SIG-M5 (cell line): ENCODE results near the gene SLC9A9.

Experiments used
- DNase-seq: peaks from one replicate; lab custom pipeline; 2025; lab: John Stamatoyannopoulos, UW

SLC9A9 gene

GRCh38 chr3:143321058-143321769, 527.1 kb downstream of the SLC9A9 start:
- no peak for DNase-seq

- DNase-seq, result no peak
Measured at GRCh38 chr3:143315766-143316165, 532.5 kb downstream of the SLC9A9 start.

- DNase-seq, result no peak
Measured at GRCh38 chr3:143314251-143315093, 533.8 kb downstream of the SLC9A9 start.

- no peak for DNase-seq
Measured at GRCh38 chr3:143313893-143314188, 534.4 kb downstream of the SLC9A9 start.

- no peak for DNase-seq
Measured at GRCh38 chr3:143313025-143313892, 535.0 kb downstream of the SLC9A9 start.

GRCh38 chr3:143311096-143311495, 537.2 kb downstream of the SLC9A9 start:
- no peak for DNase-seq

- DNase-seq, result no peak
Measured at GRCh38 chr3:143309705-143310104, 538.6 kb downstream of the SLC9A9 start.

- DNase-seq, result no peak
Measured at GRCh38 chr3:143307613-143308183, 540.6 kb downstream of the SLC9A9 start.

GRCh38 chr3:143306407-143306806, 541.9 kb downstream of the SLC9A9 start:
- no peak for DNase-seq

- DNase-seq, result no peak
Measured at GRCh38 chr3:143302638-143303171, 545.6 kb downstream of the SLC9A9 start.

- no peak for DNase-seq
Measured at GRCh38 chr3:143301031-143301901, 547.0 kb downstream of the SLC9A9 start.

GRCh38 chr3:143298886-143299535, 549.3 kb downstream of the SLC9A9 start:
- no peak for DNase-seq

- DNase-seq, result no peak
Measured at GRCh38 chr3:143298380-143298779, 549.9 kb downstream of the SLC9A9 start.

- DNase-seq, result no peak
Measured at GRCh38 chr3:143295201-143296080, 552.8 kb downstream of the SLC9A9 start.

GRCh38 chr3:143294188-143294587, 554.1 kb downstream of the SLC9A9 start:
- DNase-seq, result peak; percentile 39

- DNase-seq, result no peak
Measured at GRCh38 chr3:143291836-143292447, 556.3 kb downstream of the SLC9A9 start.

GRCh38 chr3:143288944-143289343, 559.3 kb downstream of the SLC9A9 start:
- DNase-seq, result no peak

- DNase-seq, result no peak
Measured at GRCh38 chr3:143287403-143287802, 560.9 kb downstream of the SLC9A9 start.
